A172 (cell line): ENCODE results near the gene CBX1. TPM values are rescaled to one million over a fixed set of nuclear protein-coding genes. Genes with fewer than 3 reads are reported as not detected.
"Not testable (repeated sequence)": the region's sequence is repeated elsewhere in the genome, so short reads cannot be mapped to it uniquely, and the experiment has no call there.

Experiments used
- DNase-seq: peaks from one replicate; pipeline ENCODE4 v3.0.0-alpha.2; 2015; ENCODE audit warnings: low spot score
- total RNA-seq: library from RNA; depleted of rRNA; stranded (reverse); fragments of >200 nt; shearing (Covaris generic); gene quantifications from 2 replicates; pipeline ENCODE4 v1.2.3, GENCODE V29; 2014

CBX1 gene
- total RNA-seq, 1 experiment from 2014 or later = 164 TPM

GRCh38 chr17:48052956-48053757 is 48.1 kb downstream of the CBX1 start:
- DNase-seq = no peak

- no peak for DNase-seq
Observed at GRCh38 chr17:48051706-48052486, 49.4 kb downstream of the CBX1 start.

- no peak for DNase-seq
Observed at GRCh38 chr17:48051283-48051682, 50.0 kb downstream of the CBX1 start.

GRCh38 chr17:48048384-48049126 is 52.7 kb downstream of the CBX1 start:
- peak; percentile 94 for DNase-seq

GRCh38 chr17:48047741-48048383 is 53.4 kb downstream of the CBX1 start, which contains the start of gene NFE2L1:
Gene NFE2L1 (plus strand): TSS chr17:48048359. CDS start chr17:48051119, 2,760 bp downstream.
- DNase-seq = peak; percentile 100

GRCh38 chr17:48047113-48047740 is 54.1 kb downstream of the CBX1 start:
- no peak for DNase-seq

- DNase-seq = no peak
Observed at GRCh38 chr17:48046296-48046695, 55.0 kb downstream of the CBX1 start.

- DNase-seq = peak; percentile 55
Observed at GRCh38 chr17:48045316-48046001, 55.8 kb downstream of the CBX1 start.

GRCh38 chr17:48044851-48045250 is 56.4 kb downstream of the CBX1 start:
- no peak for DNase-seq

GRCh38 chr17:48043176-48043575 is 58.1 kb downstream of the CBX1 start:
- DNase-seq = no peak

- no peak for DNase-seq
Observed at GRCh38 chr17:48038687-48039086, 62.6 kb downstream of the CBX1 start.

GRCh38 chr17:48037838-48038323 is 63.4 kb downstream of the CBX1 start:
- no peak for DNase-seq

GRCh38 chr17:48037036-48037837 is 64.0 kb downstream of the CBX1 start, which contains the start of gene COPZ2:
Gene COPZ2 (minus strand): TSS chr17:48037797. CDS start chr17:48037777, 20 bp downstream.
- no peak for DNase-seq

GRCh38 chr17:48036693-48037035 is 64.6 kb downstream of the CBX1 start:
- DNase-seq = no peak

GRCh38 chr17:48034734-48035133 is 66.5 kb downstream of the CBX1 start:
- DNase-seq = not testable (repeated sequence)

GRCh38 chr17:48031966-48032365 is 69.3 kb downstream of the CBX1 start:
- no peak for DNase-seq

- peak; percentile 46 for DNase-seq
Observed at GRCh38 chr17:48030531-48030930, 70.7 kb downstream of the CBX1 start.

- no peak for DNase-seq
Observed at GRCh38 chr17:48028736-48029135, 72.5 kb downstream of the CBX1 start.

- DNase-seq = no peak
Observed at GRCh38 chr17:48027322-48027981, 73.8 kb downstream of the CBX1 start.
